ENCODE data around the gene CDK4.
"Not testable (repeated sequence)": the region's sequence is repeated elsewhere in the genome, so short reads cannot be mapped to it uniquely, and the experiment has no call there.

The CDK4 gene
- 15.2 to 54.1 reads per million in 2 donors for total RNA-seq

- peak; percentile 99 for DNase-seq
These were observed at the start of gene CDK4 for GRCh38 chr12:57751788-57752667. Gene CDK4, minus strand, starts transcription at chr12:57752310. Its CDS starts 593 bp downstream, at chr12:57751717.

GRCh38 chr12:57800965-57801364 lies 48.9 kb upstream of the CDK4 start:
- DNase-seq: no peak

GRCh38 chr12:57797933-57798332 lies 45.8 kb upstream of the CDK4 start:
- DNase-seq: no peak

- no peak for DNase-seq
These were observed 44.9 kb upstream of the CDK4 start for GRCh38 chr12:57796996-57797395.

- no peak for DNase-seq
These were observed 43.2 kb upstream of the CDK4 start for GRCh38 chr12:57795354-57795753.

GRCh38 chr12:57793920-57794319 lies 41.8 kb upstream of the CDK4 start:
- DNase-seq: no peak

- no peak for DNase-seq
These were observed 31.8 kb upstream of the CDK4 start for GRCh38 chr12:57783861-57784260.

GRCh38 chr12:57783466-57783801 lies 31.3 kb upstream of the CDK4 start:
- DNase-seq: no peak

GRCh38 chr12:57782608-57783465 lies 30.7 kb upstream of the CDK4 start, which contains the start of gene TSFM:
Gene TSFM, plus strand, starts transcription at chr12:57782787. Its CDS starts 15 bp downstream, at chr12:57782802.
- peak; percentile 99 for DNase-seq

GRCh38 chr12:57782243-57782607 lies 30.1 kb upstream of the CDK4 start:
- no peak for DNase-seq

GRCh38 chr12:57781801-57782200 lies 29.7 kb upstream of the CDK4 start:
- no peak for DNase-seq

GRCh38 chr12:57781244-57781643 lies 29.1 kb upstream of the CDK4 start:
- DNase-seq: no peak

- DNase-seq: no peak
These were observed 28.3 kb upstream of the CDK4 start for GRCh38 chr12:57780284-57780897.

- DNase-seq: no peak
These were observed 27.6 kb upstream of the CDK4 start for GRCh38 chr12:57779736-57780135.

GRCh38 chr12:57777911-57778310 lies 25.8 kb upstream of the CDK4 start:
- no peak for DNase-seq

GRCh38 chr12:57777367-57777766 lies 25.3 kb upstream of the CDK4 start:
- DNase-seq: no peak

- no peak for DNase-seq
These were observed 24.1 kb upstream of the CDK4 start for GRCh38 chr12:57776247-57776587.

GRCh38 chr12:57775563-57776246 lies 23.6 kb upstream of the CDK4 start:
- no peak for DNase-seq

GRCh38 chr12:57775044-57775443 lies 22.9 kb upstream of the CDK4 start:
- DNase-seq: no peak

- not testable (repeated sequence) for DNase-seq
These were observed 22.5 kb upstream of the CDK4 start for GRCh38 chr12:57774634-57775033.

GRCh38 chr12:57772429-57773322 lies 20.6 kb upstream of the CDK4 start, which contains the start of gene EEF1AKMT3:
Gene EEF1AKMT3, plus strand, starts transcription at chr12:57772614. Its CDS starts 111 bp downstream, at chr12:57772725.
- peak; percentile 21 for DNase-seq
